Neural progenitor cell (in vitro differentiated cells): ENCODE measurements around the gene PIWIL4. TPM values are rescaled to one million over a fixed set of nuclear protein-coding genes. Genes with fewer than 3 reads are reported as not detected.

ENCODE experiments used
- DNase-seq: peaks from one replicate; pipeline ENCODE4 v3.0.0-alpha.2; 2016; ENCODE audit warnings: low spot score
- H2AFZ ChIP-seq: fragments of 200-600 bp; sonication (generic); replicated peaks from 2 replicates; pipeline ENCODE4 v1.6.1; 2016; ENCODE audit warnings: antibody characterized with exemption
- H3F3A ChIP-seq: fragments of 200-600 bp; sonication (generic); 2 replicates; pipeline ENCODE4 v1.6.1; 2016; ENCODE audit warnings: antibody characterized with exemption, low read depth
- H3K27ac ChIP-seq: fragments of 200-600 bp; sonication (generic); 2 replicates; pipeline ENCODE4 v1.5.1; 2016; ENCODE audit warnings: mild to moderate bottlenecking
- H3K27me3 ChIP-seq: fragments of 200-600 bp; sonication (generic); 2 replicates; pipeline ENCODE4 v1.6.1; 2016; ENCODE audit warnings: mild to moderate bottlenecking, moderate library complexity
- H3K36me3 ChIP-seq: fragments of 200-600 bp; sonication (generic); 2 replicates; pipeline ENCODE4 v1.5.1; 2016
- H3K4me1 ChIP-seq: fragments of 200-600 bp; sonication (generic); 2 replicates; pipeline ENCODE4 v1.6.1; 2016; ENCODE audit warnings: mixed run types
- H3K4me2 ChIP-seq: fragments of 200-600 bp; sonication (generic); 2 replicates; pipeline ENCODE4 v1.6.1; 2016
- H3K4me3 ChIP-seq: fragments of 200-600 bp; sonication (generic); 2 replicates; pipeline ENCODE4 v1.5.1; 2016
- H3K79me2 ChIP-seq: fragments of 200-600 bp; sonication (generic); 2 replicates; pipeline ENCODE4 v1.6.1; 2016; ENCODE audit warnings: low read depth
- H3K9ac ChIP-seq: fragments of 200-600 bp; sonication (generic); 2 replicates; pipeline ENCODE4 v1.6.1; 2016
- H3K9me3 ChIP-seq: fragments of 200-600 bp; sonication (generic); 2 replicates; pipeline ENCODE4 v1.5.1; 2016; ENCODE audit warnings: low read depth
- H4K20me1 ChIP-seq: fragments of 200-600 bp; sonication (generic); 2 replicates; pipeline ENCODE4 v1.6.1; 2016; ENCODE audit warnings: low read depth
- H3K27ac Mint-ChIP-seq: 3 replicates; pipeline ENCODE4 v1.8.0; 2021; ENCODE audit warnings: mixed read lengths
- H3K27me3 Mint-ChIP-seq: 2 replicates; pipeline ENCODE4 v1.8.0; 2022; ENCODE audit warnings: low read depth, mild to moderate bottlenecking, inconsistent platforms, moderate library complexity, mixed read lengths; ENCODE audit not compliant: insufficient read depth
- H3K36me3 Mint-ChIP-seq: 3 replicates; pipeline ENCODE4 v1.8.0; 2021; ENCODE audit warnings: mixed read lengths
- H3K4me1 Mint-ChIP-seq: 3 replicates; pipeline ENCODE4 v1.8.0; 2021; ENCODE audit warnings: mixed read lengths
- H3K4me3 Mint-ChIP-seq: 3 replicates; pipeline ENCODE4 v1.8.0; 2021; ENCODE audit warnings: mild to moderate bottlenecking, moderate library complexity, mixed read lengths
- H3K9me3 Mint-ChIP-seq: 3 replicates; pipeline ENCODE4 v1.8.0; 2020; ENCODE audit warnings: mixed read lengths
- CTCF ChIP-seq: fragments of 200-600 bp; sonication (generic); IDR thresholded peaks from 2 replicates; pipeline ENCODE4 v1.5.1; 2017; ENCODE audit warnings: antibody characterized with exemption, mild to moderate bottlenecking
- EZH2 ChIP-seq: fragments of 200-600 bp; sonication (generic); IDR thresholded peaks from 2 replicates; pipeline ENCODE4 v1.6.1; 2017; ENCODE audit warnings: antibody characterized with exemption, mild to moderate bottlenecking, moderate library complexity
- EZH2phosphoT487 ChIP-seq: fragments of 200-600 bp; sonication (generic); IDR thresholded peaks from 2 replicates; pipeline ENCODE4 v1.6.1; 2017; ENCODE audit warnings: antibody characterized with exemption
- total RNA-seq: library from RNA; depleted of rRNA; stranded (reverse); fragments of >200 nt; gene quantifications from 2 replicates; pipeline ENCODE4 v1.2.3, GENCODE V29; 2015; ENCODE audit warnings: low replicate concordance

The PIWIL4 gene
- total RNA-seq, 1 donor from 2014 or later, result 1.3 TPM

GRCh38 chr11:94586978-94587377, 19.8 kb downstream of the PIWIL4 start:
- H3K27ac Mint-ChIP-seq, result no peak overlapping the region
- TF ChIP-seq EZH2phosphoT487, result no peak
- TF ChIP-seq EZH2, result no peak
- TF ChIP-seq CTCF, result no peak

GRCh38 chr11:94588366-94588942, 21.3 kb downstream of the PIWIL4 start:
- no peak overlapping the region for H3K4me3 Mint-ChIP-seq
- no peaks in the 10 kb centered on the region for H3K36me3 Mint-ChIP-seq
- peaks cover 16% of the 10 kb centered on the region for H3K4me1 Mint-ChIP-seq
- Histone ChIP-seq H3K27me3 (no peaks in the 10 kb centered on the region), H3K4me2 (no peak overlapping the region), H4K20me1 (no peaks in the 10 kb centered on the region), H3K27ac (no peak overlapping the region), H3F3A (no peaks in the 10 kb centered on the region), H3K4me1 (peaks cover 4% of the 10 kb centered on the region), H3K36me3 (no peaks in the 10 kb centered on the region), H2AFZ (no peak overlapping the region), H3K9me3 (no peaks in the 10 kb centered on the region), H3K79me2 (no peaks in the 10 kb centered on the region), H3K9ac (no peak overlapping the region), H3K4me3 (no peak overlapping the region)
- TF ChIP-seq CTCF (no peak), EZH2 (no peak), EZH2phosphoT487 (no peak)
- no peaks in the 10 kb centered on the region for H3K9me3 Mint-ChIP-seq
- no peak for DNase-seq
- H3K27ac Mint-ChIP-seq, result no peak overlapping the region
- H3K27me3 Mint-ChIP-seq, result no peaks in the 10 kb centered on the region

More at GRCh38 chr11:94586978-94587377, 19.8 kb downstream of the PIWIL4 start:
- Mint-ChIP-seq H3K9me3 (no peaks in the 10 kb centered on the region), H3K36me3 (no peaks in the 10 kb centered on the region), H3K4me1 (peaks cover 16% of the 10 kb centered on the region), H3K27me3 (no peaks in the 10 kb centered on the region), H3K4me3 (no peak overlapping the region)
- H3K4me3 ChIP-seq, result no peak overlapping the region
- H2AFZ ChIP-seq, result no peak overlapping the region
- no peak overlapping the region for H3K27ac ChIP-seq
- peaks cover 11% of the 10 kb centered on the region for H3K4me1 ChIP-seq
- no peaks in the 10 kb centered on the region for H3K27me3 ChIP-seq
- no peak for DNase-seq
- no peaks in the 10 kb centered on the region for H3F3A ChIP-seq
- H3K36me3 ChIP-seq, result no peaks in the 10 kb centered on the region
- H3K79me2 ChIP-seq, result no peaks in the 10 kb centered on the region
- no peak overlapping the region for H3K4me2 ChIP-seq
- no peaks in the 10 kb centered on the region for H3K9me3 ChIP-seq
- no peak overlapping the region for H3K9ac ChIP-seq
- H4K20me1 ChIP-seq, result no peaks in the 10 kb centered on the region

GRCh38 chr11:94590352-94591041, 23.3 kb downstream of the PIWIL4 start:
- Histone ChIP-seq H4K20me1 (no peaks in the 10 kb centered on the region), H3K9ac (no peak overlapping the region), H3K9me3 (no peaks in the 10 kb centered on the region), H3F3A (no peaks in the 10 kb centered on the region), H2AFZ (no peak overlapping the region), H3K4me1 (peaks cover 4% of the 10 kb centered on the region), H3K36me3 (no peaks in the 10 kb centered on the region), H3K27ac (no peak overlapping the region), H3K79me2 (no peaks in the 10 kb centered on the region), H3K4me2 (no peak overlapping the region), H3K27me3 (no peaks in the 10 kb centered on the region), H3K4me3 (no peak overlapping the region)
- H3K4me1 Mint-ChIP-seq, result peaks cover 19% of the 10 kb centered on the region
- TF ChIP-seq CTCF (no peak), EZH2 (no peak), EZH2phosphoT487 (no peak)
- no peaks in the 10 kb centered on the region for H3K9me3 Mint-ChIP-seq
- H3K27ac Mint-ChIP-seq, result no peak overlapping the region
- no peak for DNase-seq
- H3K4me3 Mint-ChIP-seq, result no peak overlapping the region
- no peaks in the 10 kb centered on the region for H3K27me3 Mint-ChIP-seq
- no peaks in the 10 kb centered on the region for H3K36me3 Mint-ChIP-seq
